ENCODE measurements around the gene TMEM170B. TPM values are rescaled to one million over a fixed set of nuclear protein-coding genes. Genes with fewer than 3 reads are reported as not detected.
A peak's percentile ranks its signal among the peaks of the same experiment; 100 is the strongest.

The TMEM170B gene
- total RNA-seq, 1 donor: 4.0 TPM

- Histone ChIP-seq H2AFZ (ENCODE audit: low read length) (no peak overlapping the region), H3K4me2 (ENCODE audit: insufficient read depth, low read length) (peak overlapping the region; percentile 40), H3K36me3 (ENCODE audit: insufficient read depth, low read length) (no peaks in the 10 kb centered on the region), H3K4me1 (ENCODE audit: insufficient read depth, low read length) (peaks cover 31% of the 10 kb centered on the region), H3K27me3 (ENCODE audit: insufficient read depth, low read length) (no peaks in the 10 kb centered on the region), H3K9me3 (ENCODE audit: low read depth, low read length) (no peaks in the 10 kb centered on the region), H4K20me1 (ENCODE audit: insufficient read depth, low read length) (no peaks in the 10 kb centered on the region), H3K4me3 (ENCODE audit: insufficient read depth, low read length) (peak overlapping the region; percentile 11), H3K79me2 (ENCODE audit: insufficient read depth, low read length) (no peaks in the 10 kb centered on the region), H3K27ac (ENCODE audit: low read depth, low read length) (peak overlapping the region; percentile 89)
- TF ChIP-seq, protein P1, sequence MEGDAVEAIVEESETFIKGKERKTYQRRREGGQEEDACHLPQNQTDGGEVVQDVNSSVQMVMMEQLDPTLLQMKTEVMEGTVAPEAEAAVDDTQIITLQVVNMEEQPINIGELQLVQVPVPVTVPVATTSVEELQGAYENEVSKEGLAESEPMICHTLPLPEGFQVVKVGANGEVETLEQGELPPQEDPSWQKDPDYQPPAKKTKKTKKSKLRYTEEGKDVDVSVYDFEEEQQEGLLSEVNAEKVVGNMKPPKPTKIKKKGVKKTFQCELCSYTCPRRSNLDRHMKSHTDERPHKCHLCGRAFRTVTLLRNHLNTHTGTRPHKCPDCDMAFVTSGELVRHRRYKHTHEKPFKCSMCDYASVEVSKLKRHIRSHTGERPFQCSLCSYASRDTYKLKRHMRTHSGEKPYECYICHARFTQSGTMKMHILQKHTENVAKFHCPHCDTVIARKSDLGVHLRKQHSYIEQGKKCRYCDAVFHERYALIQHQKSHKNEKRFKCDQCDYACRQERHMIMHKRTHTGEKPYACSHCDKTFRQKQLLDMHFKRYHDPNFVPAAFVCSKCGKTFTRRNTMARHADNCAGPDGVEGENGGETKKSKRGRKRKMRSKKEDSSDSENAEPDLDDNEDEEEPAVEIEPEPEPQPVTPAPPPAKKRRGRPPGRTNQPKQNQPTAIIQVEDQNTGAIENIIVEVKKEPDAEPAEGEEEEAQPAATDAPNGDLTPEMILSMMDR (IDR thresholded peaks at IDR 0.05; ENCODE audit: extremely low read depth, low read depth, low read length): no peak
- no peak for DNase-seq (ENCODE audit: insufficient read length, low spot score, missing footprints)
These were observed 48.6 kb downstream of the TMEM170B start for GRCh38 chr6:11586117-11586516.

DNA sequence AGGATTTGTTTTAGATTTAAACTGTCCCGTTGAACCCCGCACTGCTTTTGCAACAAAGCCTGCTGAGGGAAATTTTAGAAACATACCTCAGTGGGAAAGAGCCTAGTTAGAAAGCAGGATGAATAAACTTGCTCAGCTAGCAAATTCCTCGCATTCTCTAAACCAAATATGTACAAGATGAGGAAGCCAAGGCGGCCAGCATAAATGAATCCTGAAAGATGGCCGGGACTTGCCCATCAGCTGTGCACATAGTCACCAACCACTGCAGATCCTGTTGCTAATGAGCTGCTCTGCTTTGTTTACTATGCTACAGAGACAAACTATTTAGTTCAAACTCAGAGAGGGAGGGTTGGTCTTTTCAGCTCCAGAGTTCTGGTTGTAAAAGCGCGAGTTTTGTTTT lies 49.0 kb downstream of the TMEM170B start:
- DNase-seq (ENCODE audit: insufficient read length, low spot score, missing footprints): peak; percentile 82
- H3K4me3 ChIP-seq (ENCODE audit: insufficient read depth, low read length): peak overlapping the region; percentile 11
- no peaks in the 10 kb centered on the region for H4K20me1 ChIP-seq (ENCODE audit: insufficient read depth, low read length)
- H3K9me3 ChIP-seq (ENCODE audit: low read depth, low read length): no peaks in the 10 kb centered on the region
- no peaks in the 10 kb centered on the region for H3K79me2 ChIP-seq (ENCODE audit: insufficient read depth, low read length)
- H3K4me2 ChIP-seq (ENCODE audit: insufficient read depth, low read length): peak overlapping the region; percentile 40
- H3K4me1 ChIP-seq (ENCODE audit: insufficient read depth, low read length): peaks cover 31% of the 10 kb centered on the region
- TF ChIP-seq, protein P1 (IDR thresholded peaks at IDR 0.05; ENCODE audit: extremely low read depth, low read depth, low read length): no peak
- peak overlapping the region; percentile 89 for H3K27ac ChIP-seq (ENCODE audit: low read depth, low read length)
- H3K27me3 ChIP-seq (ENCODE audit: insufficient read depth, low read length): no peaks in the 10 kb centered on the region
- H2AFZ ChIP-seq (ENCODE audit: low read length): peak overlapping the region; percentile 22
- no peaks in the 10 kb centered on the region for H3K36me3 ChIP-seq (ENCODE audit: insufficient read depth, low read length)

- Histone ChIP-seq H3K4me1 (ENCODE audit: insufficient read depth, low read length) (peaks cover 34% of the 10 kb centered on the region), H3K9me3 (ENCODE audit: low read depth, low read length) (no peaks in the 10 kb centered on the region), H3K27ac (ENCODE audit: low read depth, low read length) (peak overlapping the region; percentile 87), H3K4me2 (ENCODE audit: insufficient read depth, low read length) (no peak overlapping the region), H4K20me1 (ENCODE audit: insufficient read depth, low read length) (no peaks in the 10 kb centered on the region), H3K4me3 (ENCODE audit: insufficient read depth, low read length) (no peak overlapping the region), H2AFZ (ENCODE audit: low read length) (no peak overlapping the region), H3K36me3 (ENCODE audit: insufficient read depth, low read length) (no peaks in the 10 kb centered on the region), H3K79me2 (ENCODE audit: insufficient read depth, low read length) (no peaks in the 10 kb centered on the region), H3K27me3 (ENCODE audit: insufficient read depth, low read length) (no peaks in the 10 kb centered on the region)
- DNase-seq (ENCODE audit: insufficient read length, low spot score, missing footprints): no peak
- TF ChIP-seq, protein P1 (IDR thresholded peaks at IDR 0.05; ENCODE audit: extremely low read depth, low read depth, low read length): no peak
These were observed 51.7 kb downstream of the TMEM170B start for GRCh38 chr6:11589261-11589660.

GRCh38 chr6:11592294-11592906 lies 54.9 kb downstream of the TMEM170B start:
- Histone ChIP-seq H3K27ac (ENCODE audit: low read depth, low read length) (no peak overlapping the region), H4K20me1 (ENCODE audit: insufficient read depth, low read length) (no peaks in the 10 kb centered on the region), H3K4me2 (ENCODE audit: insufficient read depth, low read length) (no peak overlapping the region), H2AFZ (ENCODE audit: low read length) (peak overlapping the region; percentile 3), H3K79me2 (ENCODE audit: insufficient read depth, low read length) (no peaks in the 10 kb centered on the region), H3K36me3 (ENCODE audit: insufficient read depth, low read length) (no peaks in the 10 kb centered on the region), H3K27me3 (ENCODE audit: insufficient read depth, low read length) (no peaks in the 10 kb centered on the region), H3K9me3 (ENCODE audit: low read depth, low read length) (no peaks in the 10 kb centered on the region), H3K4me3 (ENCODE audit: insufficient read depth, low read length) (no peak overlapping the region), H3K4me1 (ENCODE audit: insufficient read depth, low read length) (peaks cover 22% of the 10 kb centered on the region)
- TF ChIP-seq, protein P1 (IDR thresholded peaks at IDR 0.05; ENCODE audit: extremely low read depth, low read depth, low read length): no peak
- DNase-seq (ENCODE audit: insufficient read length, low spot score, missing footprints): no peak

All from osteoblast (primary cell).